CD4-positive, alpha-beta T cell (primary cell): ENCODE results near the gene NCK2. TPM values are rescaled to one million over a fixed set of nuclear protein-coding genes. Genes with fewer than 3 reads are reported as not detected.
A peak's percentile ranks its signal among the peaks of the same experiment; 100 is the strongest.

Source experiments
- ATAC-seq: fragments of 200-7000 bp; cut with Tn5 transposase; one replicate; pipeline ENCODE4 v1.10.0; 2022; ENCODE audit warnings: mild to moderate bottlenecking; ENCODE audit not compliant: poor library complexity
- CTCF ChIA-PET: fragments of 350-600 bp; sonication (Branson Sonifier 250); formaldehyde crosslinking; loops from one replicate; lab custom pipeline; 2021; ENCODE audit warnings: antibody characterized with exemption, inconsistent platforms; lab: Charles Lee
- POLR2A ChIA-PET: fragments of 350-600 bp; sonication (Branson Sonifier 250); formaldehyde crosslinking; loops from one replicate; lab custom pipeline; 2021; ENCODE audit warnings: antibody characterized with exemption, inconsistent platforms; lab: Charles Lee
- DNase-seq, 14 experiments: peaks; one replicate each; pipeline ENCODE4 v3.0.0-alpha.2; 2013 to 2020; ENCODE audit warnings: mixed read lengths in 2 of 14
- H3K27ac ChIP-seq, 2 donors: one replicate each; pipeline versions ENCODE4 v1.5.1 to v1.7.0; 2013; ENCODE audit warnings: low read length in 2 of 2, low read depth in 1 of 2, mild to moderate bottlenecking in 1 of 2
- H3K27me3 ChIP-seq, 2 experiments: 1 replicate in 1 of 2; 2 replicates in 1 of 2; pipeline versions ENCODE4 v1.6.1 to v1.7.0; 2013; ENCODE audit warnings: low read length in 2 of 2, control low read depth in 1 of 2, mild to moderate bottlenecking in 1 of 2, moderate library complexity in 1 of 2; ENCODE audit not compliant: insufficient read depth in 2 of 2, control insufficient read depth in 1 of 2
- H3K36me3 ChIP-seq: one replicate; pipeline ENCODE4 v1.6.1; 2013; ENCODE audit warnings: low read length, control low read depth; ENCODE audit not compliant: insufficient read depth
- H3K4me1 ChIP-seq: one replicate; pipeline ENCODE4 v1.6.1; 2013; ENCODE audit warnings: low read length, control low read depth; ENCODE audit not compliant: insufficient read depth
- H3K4me3 ChIP-seq: one replicate; pipeline ENCODE4 v1.5.1; 2013; ENCODE audit warnings: mild to moderate bottlenecking, low read length, moderate library complexity
- H3K9me3 ChIP-seq, 2 experiments: 1 replicate in 1 of 2; 2 replicates in 1 of 2; pipeline versions ENCODE4 v1.6.1 to v1.7.0; 2013; ENCODE audit warnings: low read length in 2 of 2, mild to moderate bottlenecking in 2 of 2, control low read depth in 1 of 2, moderate library complexity in 1 of 2; ENCODE audit not compliant: control insufficient read depth in 1 of 2, insufficient read depth in 1 of 2
- H3K27ac Mint-ChIP-seq: one replicate; pipeline ENCODE4 v1.8.0; 2020; ENCODE audit warnings: mixed read lengths
- H3K27me3 Mint-ChIP-seq: one replicate; pipeline ENCODE4 v1.8.0; 2021; ENCODE audit warnings: mixed read lengths
- H3K36me3 Mint-ChIP-seq: one replicate; pipeline ENCODE4 v1.8.0; 2021; ENCODE audit warnings: low read depth, mixed read lengths
- H3K4me1 Mint-ChIP-seq: one replicate; pipeline ENCODE4 v1.8.0; 2021; ENCODE audit warnings: low read depth, mixed read lengths
- H3K4me3 Mint-ChIP-seq: one replicate; pipeline ENCODE4 v1.8.0; 2020; ENCODE audit warnings: mild to moderate bottlenecking, mixed read lengths
- H3K9me3 Mint-ChIP-seq: one replicate; pipeline ENCODE4 v1.8.0; 2020; ENCODE audit warnings: mixed read lengths
- CTCF ChIP-seq: fragments of 200-600 bp; IDR thresholded peaks from one replicate; pipeline ENCODE4 v1.8.0; 2022; ENCODE audit warnings: antibody characterized with exemption, mild to moderate bottlenecking
- intact Hi-C, 2 experiments: fragments of 100-400 bp; cut with DNase I in 1 of 2; cut with micrococcal nuclease in 1 of 2; formaldehyde crosslinking; loops; one replicate each; pipeline versions ENCODE4 v1.15.1 to v1.9.0; 2023 to 2025; cut with DNase I, micrococcal nuclease
- total RNA-seq, 174 experiments: library from RNA in 2 of 174; stranded (reverse) in 2 of 174; gene quantifications; one replicate each; pipeline ENCODE4 v1.2.3 and lab custom pipeline; 2021 to 2026

Gene NCK2
- total RNA-seq, 2 experiments from 2014 or later, result 92.1 to 92.3 TPM

GRCh38 chr2:105761931-105762515 is 17.3 kb downstream of the NCK2 start:
- CTCF ChIA-PET, result interaction anchor here (1.0 to 1.2 kb wide), 2 partner anchors 12 to 27 kb away, joined by 3 read pairs; no protein-coding TSS in a partner anchor
- DNase-seq (no peak), ATAC-seq (no peak)
- Histone ChIP-seq H3K4me3 (peak overlapping the region; percentile 17), H3K9me3 (no peaks in the 10 kb centered on the region), H3K27me3 (no peaks in the 10 kb centered on the region), H3K4me1 (peaks cover 87% of the 10 kb centered on the region), H3K27ac (peak overlapping the region; percentile 22 to 44), H3K36me3 (peaks cover 25% of the 10 kb centered on the region)
- intact Hi-C loops, result no loop called here
- POLR2A ChIA-PET, result interaction anchor here (1.0 to 4.6 kb wide), 4 partner anchors 15 to 59 kb away, joined by 3 to 27 read pairs (median 8); no protein-coding TSS in a partner anchor
- peak overlapping the region; percentile 98 for H3K27ac Mint-ChIP-seq
- peak overlapping the region; percentile 58 for H3K4me3 Mint-ChIP-seq
- no peak for TF ChIP-seq CTCF
- no peaks in the 10 kb centered on the region for H3K27me3 Mint-ChIP-seq
- peaks cover 58% of the 10 kb centered on the region for H3K36me3 Mint-ChIP-seq
- no peaks in the 10 kb centered on the region for H3K9me3 Mint-ChIP-seq
- H3K4me1 Mint-ChIP-seq, result peaks cover 98% of the 10 kb centered on the region

- CTCF ChIA-PET, result interaction anchor here (0.6 to 1.6 kb wide), 2 partner anchors 10 to 14 kb away, joined by 5 read pairs; no protein-coding TSS in a partner anchor
- Histone ChIP-seq H3K4me3 (no peak overlapping the region), H3K27me3 (no peaks in the 10 kb centered on the region), H3K27ac (peak overlapping the region in 1 of 2 donors; percentile 24), H3K9me3 (peaks cover 0 to 1% of the 10 kb centered on the region in 2 experiments), H3K36me3 (peaks cover 35% of the 10 kb centered on the region), H3K4me1 (peaks cover 88% of the 10 kb centered on the region)
- Mint-ChIP-seq H3K4me3 (peak overlapping the region; percentile 7), H3K27me3 (no peaks in the 10 kb centered on the region), H3K9me3 (no peaks in the 10 kb centered on the region), H3K36me3 (peaks cover 63% of the 10 kb centered on the region), H3K27ac (peak overlapping the region; percentile 98), H3K4me1 (peaks cover 98% of the 10 kb centered on the region)
- no peak for ATAC-seq
- no peak for TF ChIP-seq CTCF
- intact Hi-C loops, result no loop called here
- no peak for DNase-seq
- POLR2A ChIA-PET, result interaction anchor here (0.8 to 4.6 kb wide), 10 partner anchors 8 to 166 kb away, joined by 3 to 27 read pairs (median 4); no protein-coding TSS in a partner anchor
Observed at GRCh38 chr2:105763076-105763475, 18.4 kb downstream of the NCK2 start.

- peak overlapping the region in 1 of 2 donors; percentile 24 for H3K27ac ChIP-seq
- TF ChIP-seq CTCF, result no peak
- Mint-ChIP-seq H3K27ac (peak overlapping the region; percentile 98), H3K9me3 (no peaks in the 10 kb centered on the region), H3K4me3 (peak overlapping the region; percentile 65), H3K27me3 (no peaks in the 10 kb centered on the region), H3K4me1 (peaks cover 100% of the 10 kb centered on the region), H3K36me3 (peaks cover 67% of the 10 kb centered on the region)
- peak overlapping the region; percentile 6 for H3K4me3 ChIP-seq
- DNase-seq (no peak), ATAC-seq (no peak)
- peaks cover 0 to 7% of the 10 kb centered on the region in 2 experiments for H3K9me3 ChIP-seq
- ChIA-PET POLR2A (interaction anchor here (0.6 to 4.6 kb wide), 16 partner anchors 9 to 165 kb away, joined by 3 to 27 read pairs (median 4); no protein-coding TSS in a partner anchor), CTCF (interaction anchor here (1.6 kb wide), 1 partner anchor 11 kb away, joined by 5 read pairs; no protein-coding TSS in a partner anchor)
- intact Hi-C loops, result no loop called here
- no peaks in the 10 kb centered on the region for H3K27me3 ChIP-seq
- peaks cover 93% of the 10 kb centered on the region for H3K4me1 ChIP-seq
- H3K36me3 ChIP-seq, result peaks cover 43% of the 10 kb centered on the region
Observed at GRCh38 chr2:105764059-105764458, 19.3 kb downstream of the NCK2 start.
